K562 (cell line): ENCODE results near the gene CCDC92. TPM values are rescaled to one million over a fixed set of nuclear protein-coding genes. Genes with fewer than 3 reads are reported as not detected.

Experiments
- ATAC-seq: fragments of 200-7000 bp; cut with Tn5 transposase; 3 replicates; pipeline ENCODE4 v1.9.1; 2020; ENCODE audit warnings: moderate library complexity
- BruUV-seq: library from RNA; stranded (reverse); fragments of 400-500 nt; replicated peaks from 2 replicates; lab custom pipeline; 2021; lab: Mats Ljungman, UMichigan
- CTCF ChIA-PET: fragments of 300-600 bp; formaldehyde crosslinking; extraction: SDS; loops from one replicate; lab custom pipeline; 2021; ENCODE audit warnings: low intra/inter-chr PET ratio; lab: Yijun Ruan, JAX
- POLR2A ChIA-PET: fragments of 300-600, 350-650 bp; sonication (Branson Sonifier 250); formaldehyde crosslinking; extraction: SDS; loops from one replicate; lab custom pipeline; 2021; ENCODE audit warnings: antibody characterized with exemption, inconsistent platforms; lab: Yijun Ruan, JAX
- DNase-seq, 4 experiments: peaks; one replicate each; pipeline versions ENCODE4 v3.0.0 to v3.0.0-alpha.2; 2011 to 2018; ENCODE audit warnings: low spot score in 3 of 4, mixed read lengths in 3 of 4; ENCODE audit errors: extremely low read depth in 1 of 4
- FAIRE-seq: peaks from 2 replicates; lab custom pipeline; 2011; peaks lifted over from hg19 to GRCh38; lab: Jason Lieb, UNC
- H2AFZ ChIP-seq: 2 replicates; pipeline ENCODE4 v1.6.0; 2011; ENCODE audit warnings: low read depth, low read length, control low read depth, inconsistent platforms
- H3K27ac ChIP-seq: fragments of 200-600 bp; 3 replicates; pipeline ENCODE4 v1.8.0; 2011; ENCODE audit warnings: low read depth, mild to moderate bottlenecking, control low read depth, inconsistent platforms, low read length, moderate library complexity, mixed read lengths; ENCODE audit errors: extremely low read depth
- H3K27me3 ChIP-seq, 2 experiments: fragments of 300-600 bp in 1 of 2; 2 replicates in 1 of 2; 3 replicates in 1 of 2; pipeline versions ENCODE4 v1.6.0 to v1.8.0; 2011; ENCODE audit warnings: inconsistent platforms in 2 of 2, low read length in 2 of 2, mild to moderate bottlenecking in 1 of 2, mixed read lengths in 1 of 2, moderate library complexity in 1 of 2; ENCODE audit not compliant: control insufficient read depth in 2 of 2, insufficient read depth in 2 of 2
- H3K36me3 ChIP-seq: fragments of 300-600 bp; 3 replicates; pipeline ENCODE4 v1.8.0; 2011; ENCODE audit warnings: mild to moderate bottlenecking, low read length, inconsistent platforms; ENCODE audit not compliant: control insufficient read depth, insufficient read depth
- H3K4me1 ChIP-seq, 2 experiments: fragments of 200-600 bp in 1 of 2; replicated peaks in 1 of 2; 2 replicates in 1 of 2; 3 replicates in 1 of 2; pipeline versions ENCODE4 v1.5.1 to v1.8.0; 2011; ENCODE audit warnings: inconsistent platforms in 2 of 2, low read length in 2 of 2, mild to moderate bottlenecking in 1 of 2, mixed read lengths in 1 of 2, moderate library complexity in 1 of 2; ENCODE audit not compliant: control insufficient read depth in 2 of 2, insufficient read depth in 2 of 2
- H3K4me2 ChIP-seq: 2 replicates; pipeline ENCODE4 v1.6.1; 2011; ENCODE audit warnings: low read length, control low read depth, inconsistent platforms, mixed read lengths; ENCODE audit not compliant: insufficient read depth
- H3K4me3 ChIP-seq: fragments of 200-600 bp; sonication (generic), shearing (Covaris generic); 2 replicates; pipeline ENCODE4 v1.5.1; 2016; ENCODE audit warnings: control low read depth, inconsistent platforms
- H3K79me2 ChIP-seq: fragments of 200-600 bp; 3 replicates; pipeline ENCODE4 v1.8.0; 2011; ENCODE audit warnings: low read length, inconsistent platforms; ENCODE audit not compliant: control insufficient read depth, insufficient read depth
- H3K9ac ChIP-seq, 2 experiments: 2 replicates each; pipeline versions ENCODE4 v1.6.0 to v1.6.1; 2011; ENCODE audit warnings: low read depth in 2 of 2, low read length in 2 of 2, control low read depth in 1 of 2, inconsistent platforms in 1 of 2, mild to moderate bottlenecking in 1 of 2, mixed read lengths in 1 of 2; ENCODE audit not compliant: insufficient read depth in 1 of 2
- H3K9me1 ChIP-seq: one replicate; pipeline ENCODE4 v1.6.0; 2011; ENCODE audit warnings: inconsistent platforms, mild to moderate bottlenecking, low read length, moderate library complexity; ENCODE audit not compliant: control insufficient read depth, insufficient read depth
- H3K9me3 ChIP-seq: replicated peaks from 2 replicates; pipeline ENCODE4 v1.5.1; 2011; ENCODE audit warnings: low read depth, low read length, inconsistent platforms; ENCODE audit not compliant: control insufficient read depth, insufficient read depth
- H4K20me1 ChIP-seq: replicated peaks from 2 replicates; pipeline ENCODE4 v1.6.1; 2011; ENCODE audit warnings: low read length, inconsistent platforms, mixed read lengths; ENCODE audit not compliant: control insufficient read depth, insufficient read depth
- FUS ChIP-seq: fragments of 200-400 bp; formaldehyde crosslinking; optimal IDR thresholded peaks from 2 replicates; pipeline ENCODE3; 2017; ENCODE audit warnings: low read depth, low read length
- JUND ChIP-seq, 2 experiments: IDR thresholded peaks; 2 replicates in 1 of 2; 3 replicates in 1 of 2; pipeline ENCODE4 v1.6.1; 2011; ENCODE audit warnings: borderline replicate concordance in 2 of 2, low read depth in 2 of 2, low read length in 2 of 2, improper control_type of control experiment in 1 of 2, missing biosample characterization in 1 of 2, missing genetic modification characterization in 1 of 2, missing genetic modification reagents in 1 of 2
- ZBED1 ChIP-seq: IDR thresholded peaks from 2 replicates; pipeline ENCODE4 v1.6.1; 2014
- ZNF121 ChIP-seq: sonication (generic); formaldehyde crosslinking; conservative IDR thresholded peaks from 2 replicates; pipeline ENCODE4 v1.8.0; 2022; ENCODE audit warnings: missing genetic modification reagents
- WGBS: fragments of 100-300 bp; shearing (Covaris generic); methylation state at CpG from one replicate; pipeline ENCODE4 v1.1.6; 2016; ENCODE audit warnings: low coverage, mixed read lengths; ENCODE audit not compliant: insufficient coverage; ENCODE audit errors: missing lambda C conversion rate; 5-methylcytosine and 5-hydroxymethylcytosine counted together
- in situ Hi-C: fragments of 300-500 bp; cut with MboI; formaldehyde crosslinking; loops from 4 replicates; pipeline ENCODE4 v1.15.0; 2018; ENCODE audit warnings: inconsistent platforms, mixed read lengths
- intact Hi-C: fragments of 100-400 bp; cut with micrococcal nuclease; formaldehyde crosslinking; loops from 2 replicates; pipeline ENCODE4 v1.14.2; 2022
- polyA plus RNA-seq, 8 experiments: library from polyadenylated mRNA; depleted of rRNA in 4 of 8; stranded (reverse) in 5 of 8; unstranded in 3 of 8; fragments of >200 nt; fragmentation: Nextera tagmentation in 2 of 8; fragmentation: Illumina TruSeq in 1 of 8; extraction: Ambion mirVana in 2 of 8; extraction: Trizol in 1 of 8; gene quantifications; 2 replicates each; pipeline versions ENCODE4 v1.2.1 to v1.2.3, GENCODE V29; 2011 to 2014; ENCODE audit warnings: inconsistent platforms in 1 of 8, missing spikeins in 1 of 8
- total RNA-seq, 7 experiments: library from RNA; depleted of rRNA in 6 of 7; stranded (reverse); fragments of >200 nt in 6 of 7; fragmentation: Illumina TruSeq in 2 of 7; extraction: Trizol in 2 of 7; gene quantifications; 2 replicates each; pipeline versions ENCODE4 v1.2.1 to v1.2.3, GENCODE V29; 2011 to 2021; ENCODE audit warnings: low replicate concordance in 1 of 7

CCDC92 gene
- total and polyA plus RNA-seq, 9 of the 15 experiments (the other 6 are each of a cell fraction or from before 2014, with no cell fraction given), result 0.27 to 5.9 (median 2.1) TPM

GRCh38 chr12:123910761-123911193 lies 61.9 kb downstream of the CCDC92 start:
- TF ChIP-seq FUS, result no peak
- TF ChIP-seq ZNF121, result peak; percentile 71
- TF ChIP-seq, all 486 proteins: peak for 1
- Histone ChIP-seq H2AFZ (no peak overlapping the region), H3K9me3 (no peaks in the 10 kb centered on the region), H3K9ac (no peak overlapping the region), H3K36me3 (no peaks in the 10 kb centered on the region), H3K4me3 (no peak overlapping the region), H3K27ac (no peak overlapping the region), H3K4me1 (peaks cover 0 to 9% of the 10 kb centered on the region in 2 experiments; a peak in 2 of 5 replicates), H3K4me2 (no peak overlapping the region), H3K27me3 (peaks cover 23 to 44% of the 10 kb centered on the region in 2 experiments), H3K9me1 (no peaks in the 10 kb centered on the region), H3K79me2 (no peaks in the 10 kb centered on the region), H4K20me1 (peaks cover 6% of the 10 kb centered on the region; the same call in 1 of the 2 replicates)
- in situ Hi-C loops, result no loop called here
- BruUV-seq, result no TSS peak
- POLR2A ChIA-PET, result interaction anchor here (0.6 to 2.7 kb wide), 5 partner anchors 11 to 1264 kb away, joined by 3 to 10 read pairs (median 3); no protein-coding TSS in a partner anchor
- 9% methylated on average over 5 of the region's 5 CpGs for WGBS
- peak; percentile 26; the same call in 2 of the 3 replicates for ATAC-seq
- no peak for FAIRE-seq
- no peak for DNase-seq
- CTCF ChIA-PET, result no interaction called here
- intact Hi-C loops, result no loop called here

DNA sequence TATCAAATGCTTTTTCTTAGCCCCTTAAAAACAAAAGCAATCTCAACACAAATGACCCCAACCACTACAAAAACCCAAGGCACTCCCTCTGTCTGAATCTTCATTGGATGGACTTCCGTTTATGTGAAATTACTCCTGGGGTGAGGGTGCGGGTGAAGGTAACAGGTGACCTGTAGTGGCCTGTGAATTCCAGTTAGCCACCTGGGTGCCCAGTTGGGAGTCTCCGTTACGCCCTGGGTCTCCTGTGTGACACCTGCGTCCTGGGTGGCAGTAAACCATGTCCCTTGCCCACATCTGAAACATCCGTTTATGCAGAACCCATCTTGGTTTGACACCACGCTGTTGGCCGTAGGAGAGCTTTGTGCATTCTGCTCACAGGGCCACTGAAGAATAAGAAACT lies 62.6 kb downstream of the CCDC92 start:
- ChIA-PET CTCF (no interaction called here), POLR2A (interaction anchor here (0.6 to 2.7 kb wide), 5 partner anchors 11 to 27 kb away, joined by 3 to 10 read pairs (median 3); no protein-coding TSS in a partner anchor)
- Histone ChIP-seq H4K20me1 (peaks cover 6% of the 10 kb centered on the region; the same call in 1 of the 2 replicates), H3K4me1 (peaks cover 0 to 8% of the 10 kb centered on the region in 2 experiments; a peak in 2 of 5 replicates), H3K4me2 (no peak overlapping the region), H3K9me3 (no peaks in the 10 kb centered on the region), H3K79me2 (no peaks in the 10 kb centered on the region), H3K9ac (no peak overlapping the region), H3K4me3 (no peak overlapping the region), H3K9me1 (no peaks in the 10 kb centered on the region), H3K36me3 (no peaks in the 10 kb centered on the region), H3K27me3 (peaks cover 16 to 37% of the 10 kb centered on the region in 2 experiments; a peak in 4 of 5 replicates), H3K27ac (no peak overlapping the region), H2AFZ (no peak overlapping the region)
- no peak for DNase-seq
- 13% methylated on average over 8 of the region's 8 CpGs for WGBS
- in situ Hi-C loops, result no loop called here
- BruUV-seq, result no TSS peak
- no peak for ATAC-seq
- intact Hi-C loops, result no loop called here
- no peak for FAIRE-seq
- TF ChIP-seq ZBED1 (no peak), JUND (IDR thresholded peaks at IDR 0.05; ENCODE audit: borderline replicate concordance, low read depth, low read length) (no peak), JUND (tag; IDR thresholded peaks at IDR 0.05; ENCODE audit: borderline replicate concordance, low read depth, low read length) (no peak)
